ENCODE results near the gene PSMD6.

DNA sequence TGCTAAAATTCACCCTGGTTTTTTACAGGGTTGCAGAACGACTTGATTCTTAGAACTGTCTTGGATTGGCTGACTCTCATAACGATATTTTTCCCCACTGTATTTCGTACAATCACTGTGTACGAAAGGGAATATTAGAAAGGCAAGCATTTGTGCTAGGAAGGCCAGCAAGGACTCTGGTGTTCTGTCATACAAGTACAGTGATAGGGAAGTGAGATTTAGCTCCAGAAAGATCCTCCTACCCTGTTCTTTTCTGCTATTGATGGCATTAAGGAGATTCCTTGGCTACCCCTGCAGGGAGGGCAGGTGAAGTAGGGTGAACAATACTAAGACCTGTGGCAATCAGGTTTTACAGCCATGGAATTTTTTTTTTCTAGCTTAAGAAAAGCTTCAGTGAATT is 57.3 kb downstream of the PSMD6 start:
- TF ChIP-seq, protein P1, sequence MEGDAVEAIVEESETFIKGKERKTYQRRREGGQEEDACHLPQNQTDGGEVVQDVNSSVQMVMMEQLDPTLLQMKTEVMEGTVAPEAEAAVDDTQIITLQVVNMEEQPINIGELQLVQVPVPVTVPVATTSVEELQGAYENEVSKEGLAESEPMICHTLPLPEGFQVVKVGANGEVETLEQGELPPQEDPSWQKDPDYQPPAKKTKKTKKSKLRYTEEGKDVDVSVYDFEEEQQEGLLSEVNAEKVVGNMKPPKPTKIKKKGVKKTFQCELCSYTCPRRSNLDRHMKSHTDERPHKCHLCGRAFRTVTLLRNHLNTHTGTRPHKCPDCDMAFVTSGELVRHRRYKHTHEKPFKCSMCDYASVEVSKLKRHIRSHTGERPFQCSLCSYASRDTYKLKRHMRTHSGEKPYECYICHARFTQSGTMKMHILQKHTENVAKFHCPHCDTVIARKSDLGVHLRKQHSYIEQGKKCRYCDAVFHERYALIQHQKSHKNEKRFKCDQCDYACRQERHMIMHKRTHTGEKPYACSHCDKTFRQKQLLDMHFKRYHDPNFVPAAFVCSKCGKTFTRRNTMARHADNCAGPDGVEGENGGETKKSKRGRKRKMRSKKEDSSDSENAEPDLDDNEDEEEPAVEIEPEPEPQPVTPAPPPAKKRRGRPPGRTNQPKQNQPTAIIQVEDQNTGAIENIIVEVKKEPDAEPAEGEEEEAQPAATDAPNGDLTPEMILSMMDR (IDR thresholded peaks at IDR 0.05), result no peak
- TF ChIP-seq POLR2A (IDR thresholded peaks at IDR 0.05), result no peak

All from Peyer's patch (tissue), 4 donors.